HepG2 (cell line): ENCODE measurements around the gene OCIAD2. TPM values are rescaled to one million over a fixed set of nuclear protein-coding genes. Genes with fewer than 3 reads are reported as not detected.

Experiments
- ATAC-seq: fragments of 200-7000 bp; cut with Tn5 transposase; 3 replicates; pipeline ENCODE4 v1.9.1; 2020; ENCODE audit warnings: mild to moderate bottlenecking, moderate library complexity
- BruUV-seq: library from RNA; stranded (reverse); fragments of 400-500 nt; replicated peaks from 2 replicates; lab custom pipeline; 2021; lab: Mats Ljungman, UMichigan
- CTCF ChIA-PET: fragments of 300-600 bp; formaldehyde crosslinking; extraction: SDS; loops from one replicate; lab custom pipeline; 2021; ENCODE audit warnings: low total read pairs, inconsistent platforms, low intra/inter-chr PET ratio; lab: Yijun Ruan, JAX
- POLR2A ChIA-PET: fragments of 350-600 bp; sonication (Branson Sonifier 250); formaldehyde crosslinking; loops from one replicate; lab custom pipeline; 2020; ENCODE audit warnings: antibody characterized with exemption, inconsistent platforms; lab: Yijun Ruan, JAX
- DNase-seq: peaks from one replicate; pipeline ENCODE4 v3.0.0-alpha.2; 2015; ENCODE audit warnings: low spot score
- FAIRE-seq: peaks from 3 replicates; lab custom pipeline; 2011; peaks lifted over from hg19 to GRCh38; lab: Jason Lieb, UNC
- H2AFZ ChIP-seq: one replicate; pipeline ENCODE4 v1.6.1; 2011; ENCODE audit warnings: low read length, inconsistent platforms
- H3K27ac ChIP-seq: fragments of 300-600 bp; 3 replicates; pipeline ENCODE4 v1.8.0; 2011; ENCODE audit warnings: mixed run types, mild to moderate bottlenecking, mixed read lengths, low read length, inconsistent platforms; ENCODE audit not compliant: insufficient read depth; ENCODE audit errors: extremely low read length
- H3K27me3 ChIP-seq, 2 experiments: fragments of 200-600 bp in 1 of 2; 2 replicates in 1 of 2; 3 replicates in 1 of 2; pipeline versions ENCODE4 v1.6.0 to v1.8.0; 2011; ENCODE audit warnings: low read length in 2 of 2, mild to moderate bottlenecking in 2 of 2, moderate library complexity in 2 of 2, inconsistent platforms in 1 of 2; ENCODE audit not compliant: insufficient read depth in 2 of 2, control insufficient read depth in 1 of 2
- H3K36me3 ChIP-seq, 2 experiments: fragments of 200-600 bp in 1 of 2; replicated peaks in 1 of 2; 2 replicates in 1 of 2; 3 replicates in 1 of 2; pipeline versions ENCODE4 v1.5.1 to v1.8.0; 2011; ENCODE audit warnings: low read length in 2 of 2, inconsistent platforms in 1 of 2; ENCODE audit not compliant: insufficient read depth in 2 of 2, control insufficient read depth in 1 of 2
- H3K4me1 ChIP-seq: 2 replicates; pipeline ENCODE4 v1.5.1; 2012; ENCODE audit warnings: low read length, inconsistent platforms; ENCODE audit not compliant: insufficient read depth
- H3K4me2 ChIP-seq: 2 replicates; pipeline ENCODE4 v1.6.0; 2011; ENCODE audit warnings: low read depth, low read length, inconsistent platforms
- H3K4me3 ChIP-seq, 3 experiments: fragments of 200-600 bp in 1 of 3; sonication (generic), shearing (Covaris generic) in 1 of 3; replicated peaks in 1 of 3; 2 replicates each; pipeline ENCODE4 v1.5.1; 2011 to 2016; ENCODE audit warnings: low read length in 3 of 3, inconsistent platforms in 2 of 3, low read depth in 2 of 3, mild to moderate bottlenecking in 2 of 3, control low read depth in 1 of 3, mixed read lengths in 1 of 3; ENCODE audit not compliant: insufficient read depth in 1 of 3
- H3K79me2 ChIP-seq: one replicate; pipeline ENCODE4 v1.6.1; 2011; ENCODE audit warnings: low read length, inconsistent platforms; ENCODE audit not compliant: insufficient read depth
- H3K9ac ChIP-seq: 2 replicates; pipeline ENCODE4 v1.6.0; 2011; ENCODE audit warnings: mild to moderate bottlenecking, low read depth, low read length, inconsistent platforms; ENCODE audit not compliant: insufficient read depth
- H3K9me3 ChIP-seq: 2 replicates; pipeline ENCODE4 v1.5.1; 2012; ENCODE audit warnings: mild to moderate bottlenecking, low read length
- H4K20me1 ChIP-seq: 2 replicates; pipeline ENCODE4 v1.6.0; 2011; ENCODE audit warnings: inconsistent platforms, mild to moderate bottlenecking, low read length, moderate library complexity; ENCODE audit not compliant: insufficient read depth
- GPBP1L1 ChIP-seq: sonication (generic); formaldehyde crosslinking; IDR thresholded peaks from 2 replicates; pipeline ENCODE4 v1.5.0; 2020; ENCODE audit warnings: mild to moderate bottlenecking, missing genetic modification reagents
- HMG20A ChIP-seq: IDR thresholded peaks from 2 replicates; pipeline ENCODE4 v1.6.1; 2016; ENCODE audit warnings: borderline replicate concordance
- KLF15 ChIP-seq: sonication (generic); formaldehyde crosslinking; IDR thresholded peaks from 2 replicates; pipeline ENCODE4 v1.8.1; 2023; ENCODE audit warnings: borderline replicate concordance, mild to moderate bottlenecking, inconsistent platforms, missing genetic modification reagents, mixed read lengths
- MAFG ChIP-seq: sonication (generic); formaldehyde crosslinking; IDR thresholded peaks from 2 replicates; pipeline ENCODE4 v1.5.1; 2020; ENCODE audit warnings: mild to moderate bottlenecking, missing genetic modification reagents
- MBNL3 ChIP-seq: fragments of 250-450 bp; sonication (Bioruptor Pico); conservative IDR thresholded peaks from 2 replicates; pipeline ENCODE4 v1.8.0; 2022; ENCODE audit warnings: mild to moderate bottlenecking, inconsistent platforms
- SNAPC5 ChIP-seq: sonication (generic); formaldehyde crosslinking; IDR thresholded peaks from 2 replicates; pipeline ENCODE4 v1.8.1; 2023; ENCODE audit warnings: mild to moderate bottlenecking, missing genetic modification reagents, borderline replicate concordance
- SRY ChIP-seq: sonication (generic); formaldehyde crosslinking; IDR thresholded peaks from 2 replicates; pipeline ENCODE4 v1.8.0; 2022; ENCODE audit warnings: mild to moderate bottlenecking, missing genetic modification reagents
- TAF15 ChIP-seq: fragments of 200-400 bp; formaldehyde crosslinking; IDR thresholded peaks from one replicate; pipeline ENCODE4 v1.6.1; 2018; ENCODE audit warnings: mild to moderate bottlenecking, low read depth, low read length; ENCODE audit not compliant: poor library complexity, severe bottlenecking
- ZNF337 ChIP-seq: sonication (generic); formaldehyde crosslinking; IDR thresholded peaks from 2 replicates; pipeline ENCODE4 v1.5.1; 2020; ENCODE audit warnings: missing genetic modification reagents, low read depth, mild to moderate bottlenecking, borderline replicate concordance
- ZNF354B ChIP-seq: sonication (generic); formaldehyde crosslinking; IDR thresholded peaks from 2 replicates; pipeline ENCODE4 v1.8.0; 2022; ENCODE audit warnings: mild to moderate bottlenecking, missing genetic modification reagents
- ZNF431 ChIP-seq: sonication (generic); formaldehyde crosslinking; IDR thresholded peaks from 2 replicates; pipeline ENCODE4 v1.9.0; 2022; ENCODE audit warnings: missing genetic modification reagents, low read depth, mild to moderate bottlenecking, borderline replicate concordance
- ZNF44 ChIP-seq: sonication (generic); formaldehyde crosslinking; IDR thresholded peaks from 2 replicates; pipeline ENCODE4 v1.5.1; 2020; ENCODE audit warnings: mild to moderate bottlenecking, missing genetic modification reagents
- WGBS: methylation state at CpG from one replicate; pipeline ENCODE4 v1.1.6; 2017; ENCODE audit warnings: low lambda C conversion rate; 5-methylcytosine and 5-hydroxymethylcytosine counted together
- in situ Hi-C: cut with HindIII; loops from 2 replicates; pipeline ENCODE4 v1.10.0; 2017; ENCODE audit warnings: low pct_unique_long_range_greater_than_20kb; ENCODE audit not compliant: extremely low pct_ligation_motif_present
- intact Hi-C: fragments of 100-400 bp; cut with micrococcal nuclease; formaldehyde crosslinking; loops from one replicate; pipeline ENCODE4 v1.10.0; 2022; ENCODE audit not compliant: unreplicated experiment
- polyA plus RNA-seq, 8 experiments: library from polyadenylated mRNA; depleted of rRNA in 3 of 8; stranded (reverse) in 7 of 8; unstranded in 1 of 8; fragments of >200 nt; fragmentation: Illumina TruSeq in 4 of 8; extraction: Trizol in 4 of 8; gene quantifications; 2 replicates each; pipeline versions ENCODE4 v1.2.1 to v1.2.3, GENCODE V29; 2011 to 2016; ENCODE audit warnings: low read depth in 4 of 8, missing spikeins in 1 of 8, mixed read lengths in 1 of 8; ENCODE audit not compliant: insufficient read depth in 1 of 8
- total RNA-seq, 5 experiments: library from RNA; depleted of rRNA; stranded (reverse); fragments of >200 nt; fragmentation: Illumina TruSeq; extraction: Trizol; gene quantifications; 2 replicates each; pipeline ENCODE4 v1.2.3, GENCODE V29; 2016; ENCODE audit warnings: low read depth in 1 of 5
- TF ChIP-seq, protein P1 (sequence below): sonication (generic); formaldehyde crosslinking; IDR thresholded peaks from 2 replicates; pipeline ENCODE4 v1.5.0; 2020; ENCODE audit warnings: mild to moderate bottlenecking, missing genetic modification reagents

OCIAD2 gene
- total and polyA plus RNA-seq, 2 of the 13 experiments (the other 11 are each of a cell fraction or from before 2014, with no cell fraction given) = not detected

- no peaks in the 10 kb centered on the region for H4K20me1 ChIP-seq
- no peaks in the 10 kb centered on the region for H3K27me3 ChIP-seq
- in situ Hi-C loops = no loop called here
- H3K9me3 ChIP-seq = no peaks in the 10 kb centered on the region
- H2AFZ ChIP-seq = no peak overlapping the region
- FAIRE-seq (no peak), ATAC-seq (no peak), DNase-seq (no peak)
- H3K79me2 ChIP-seq = no peaks in the 10 kb centered on the region
- intact Hi-C loops = no loop called here
- TF ChIP-seq ZNF44 (CRISPR knock-in tag) = no peak
- no peak for TF ChIP-seq ZNF337
- TF ChIP-seq ZNF354B (CRISPR knock-in tag) = no peak
- no peak for TF ChIP-seq SRY (CRISPR knock-in tag)
- TF ChIP-seq MAFG (CRISPR knock-in tag) = no peak
- TF ChIP-seq ZNF431 (CRISPR knock-in tag) = no peak
- TF ChIP-seq TAF15 = no peak
- TF ChIP-seq SNAPC5 (CRISPR knock-in tag) = no peak
- TF ChIP-seq MBNL3 (CRISPR knock-in tag) = no peak
- TF ChIP-seq, protein P1, sequence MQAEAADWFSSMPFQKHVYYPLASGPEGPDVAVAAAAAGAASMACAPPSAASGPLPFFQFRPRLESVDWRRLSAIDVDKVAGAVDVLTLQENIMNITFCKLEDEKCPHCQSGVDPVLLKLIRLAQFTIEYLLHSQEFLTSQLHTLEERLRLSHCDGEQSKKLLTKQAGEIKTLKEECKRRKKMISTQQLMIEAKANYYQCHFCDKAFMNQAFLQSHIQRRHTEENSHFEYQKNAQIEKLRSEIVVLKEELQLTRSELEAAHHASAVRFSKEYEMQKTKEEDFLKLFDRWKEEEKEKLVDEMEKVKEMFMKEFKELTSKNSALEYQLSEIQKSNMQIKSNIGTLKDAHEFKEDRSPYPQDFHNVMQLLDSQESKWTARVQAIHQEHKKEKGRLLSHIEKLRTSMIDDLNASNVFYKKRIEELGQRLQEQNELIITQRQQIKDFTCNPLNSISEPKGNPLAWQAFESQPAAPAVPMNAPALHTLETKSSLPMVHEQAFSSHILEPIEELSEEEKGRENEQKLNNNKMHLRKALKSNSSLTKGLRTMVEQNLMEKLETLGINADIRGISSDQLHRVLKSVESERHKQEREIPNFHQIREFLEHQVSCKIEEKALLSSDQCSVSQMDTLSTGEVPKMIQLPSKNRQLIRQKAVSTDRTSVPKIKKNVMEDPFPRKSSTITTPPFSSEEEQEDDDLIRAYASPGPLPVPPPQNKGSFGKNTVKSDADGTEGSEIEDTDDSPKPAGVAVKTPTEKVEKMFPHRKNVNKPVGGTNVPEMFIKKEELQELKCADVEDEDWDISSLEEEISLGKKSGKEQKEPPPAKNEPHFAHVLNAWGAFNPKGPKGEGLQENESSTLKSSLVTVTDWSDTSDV = no peak
- TF ChIP-seq KLF15 = no peak
- TF ChIP-seq GPBP1L1 (CRISPR knock-in tag) = no peak
- TF ChIP-seq HMG20A (CRISPR knock-in tag) = no peak
- 50% methylated on average over 1 of the region's 1 CpG for WGBS
- POLR2A ChIA-PET = interaction anchor here (1.6 kb wide), 1 partner anchor 32 kb away, joined by 3 read pairs; the partner anchor contains the start of gene OCIAD1
- BruUV-seq = no TSS peak
- no peak overlapping the region for H3K4me3 ChIP-seq
- no peak overlapping the region for H3K27ac ChIP-seq
- no peak overlapping the region for H3K4me2 ChIP-seq
- no peak overlapping the region for H3K9ac ChIP-seq
- CTCF ChIA-PET = no interaction called here
- no peaks in the 10 kb centered on the region for H3K36me3 ChIP-seq
- no peaks in the 10 kb centered on the region for H3K4me1 ChIP-seq
Observed at GRCh38 chr4:48862661-48863060, 43.9 kb downstream of the OCIAD2 start.
